ENCODE results near the gene TNFRSF21. TPM values are rescaled to one million over a fixed set of nuclear protein-coding genes. Genes with fewer than 3 reads are reported as not detected.
"Not testable (repeated sequence)": the region's sequence is repeated elsewhere in the genome, so short reads cannot be mapped to it uniquely, and the experiment has no call there.

The TNFRSF21 gene
- total RNA-seq, 3 donors from 2014 or later: 10.2 to 21.4 (median 20.9) TPM

DNA sequence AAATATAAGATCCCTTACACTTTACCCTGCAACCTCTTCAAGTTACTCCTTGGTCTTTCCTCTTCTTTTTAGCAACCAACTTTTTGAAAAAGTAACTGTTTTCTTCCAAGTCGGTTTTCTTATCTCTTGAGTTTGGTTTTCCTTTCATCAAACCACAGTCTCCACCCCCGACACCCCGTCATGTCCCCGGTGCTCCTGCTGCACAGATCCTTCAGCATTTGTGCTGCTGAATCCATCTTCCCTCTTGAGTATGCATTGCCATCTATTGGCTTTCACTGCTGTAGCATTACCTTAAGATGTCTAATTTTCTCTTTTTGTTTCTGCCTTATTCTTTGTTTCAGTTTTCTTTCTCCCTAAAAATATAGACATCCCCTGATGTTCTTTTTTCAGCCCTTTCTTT, 11.9 kb upstream of the TNFRSF21 start:
- H3K27me3 ChIP-seq: no peaks in the 10 kb centered on the region
- intact Hi-C loops (cut with DNase I; ENCODE audit: low total_unique reads): no loop called here
- no peak overlapping the region for H3K27ac ChIP-seq
- DNase-seq (ENCODE audit: low spot score in 2 of 2): no peak
- TF ChIP-seq POLR2A (IDR thresholded peaks at IDR 0.05) (no peak), CTCF (IDR thresholded peaks at IDR 0.05) (no peak), POLR2AphosphoS5 (IDR thresholded peaks at IDR 0.05) (no peak)
- H3K4me1 ChIP-seq: no peaks in the 10 kb centered on the region
- H3K9me3 ChIP-seq: no peaks in the 10 kb centered on the region
- H3K36me3 ChIP-seq: no peaks in the 10 kb centered on the region
- no peak overlapping the region for H3K4me3 ChIP-seq

- Histone ChIP-seq H3K27me3 (no peaks in the 10 kb centered on the region), H3K27ac (no peak overlapping the region), H3K4me3 (no peak overlapping the region), H3K9me3 (no peaks in the 10 kb centered on the region), H3K36me3 (no peaks in the 10 kb centered on the region), H3K4me1 (no peaks in the 10 kb centered on the region)
- intact Hi-C loops (cut with DNase I; ENCODE audit: low total_unique reads): no loop called here
- DNase-seq (ENCODE audit: low spot score in 2 of 2): no peak
- no peak for TF ChIP-seq POLR2AphosphoS5 (IDR thresholded peaks at IDR 0.05)
- no peak for TF ChIP-seq CTCF (IDR thresholded peaks at IDR 0.05)
- no peak for TF ChIP-seq POLR2A (IDR thresholded peaks at IDR 0.05)
These were observed 10.2 kb upstream of the TNFRSF21 start for GRCh38 chr6:47319867-47320266.

DNA sequence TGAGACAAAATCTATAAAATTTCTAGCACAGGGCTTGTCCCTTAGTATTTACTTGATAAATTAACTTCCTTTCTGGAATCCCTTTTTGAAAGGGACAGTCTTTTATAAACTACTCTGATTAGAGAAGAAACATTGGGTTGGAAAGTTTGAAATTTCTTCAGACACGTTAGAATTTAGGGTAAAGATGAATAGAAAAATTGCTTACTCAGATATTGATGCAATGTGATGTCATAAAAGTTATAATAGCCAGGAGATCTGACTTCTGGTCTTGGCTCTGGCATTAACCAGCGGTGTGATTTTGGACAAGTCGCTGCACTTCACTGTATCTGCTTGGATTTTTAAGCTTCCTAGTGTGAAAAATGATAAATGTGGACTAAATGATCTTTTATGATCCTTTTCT, 9.7 kb upstream of the TNFRSF21 start:
- TF ChIP-seq CTCF (IDR thresholded peaks at IDR 0.05) (no peak), POLR2A (IDR thresholded peaks at IDR 0.05) (no peak), POLR2AphosphoS5 (IDR thresholded peaks at IDR 0.05) (no peak)
- H3K4me1 ChIP-seq: no peaks in the 10 kb centered on the region
- DNase-seq (ENCODE audit: low spot score in 2 of 2): no peak
- no peak overlapping the region for H3K27ac ChIP-seq
- no peaks in the 10 kb centered on the region for H3K36me3 ChIP-seq
- no peak overlapping the region for H3K4me3 ChIP-seq
- no peaks in the 10 kb centered on the region for H3K27me3 ChIP-seq
- intact Hi-C loops (cut with DNase I; ENCODE audit: low total_unique reads): no loop called here
- H3K9me3 ChIP-seq: no peaks in the 10 kb centered on the region

GRCh38 chr6:47318236-47318989, 8.7 kb upstream of the TNFRSF21 start:
- no peak for DNase-seq (ENCODE audit: low spot score in 2 of 2)
- Histone ChIP-seq H3K27me3 (no peaks in the 10 kb centered on the region), H3K4me3 (no peak overlapping the region), H3K36me3 (no peaks in the 10 kb centered on the region), H3K27ac (no peak overlapping the region), H3K4me1 (no peaks in the 10 kb centered on the region), H3K9me3 (no peaks in the 10 kb centered on the region)
- no peak for TF ChIP-seq CTCF (IDR thresholded peaks at IDR 0.05)
- TF ChIP-seq POLR2AphosphoS5 (IDR thresholded peaks at IDR 0.05): no peak
- no peak for TF ChIP-seq POLR2A (IDR thresholded peaks at IDR 0.05)
- intact Hi-C loops (cut with DNase I; ENCODE audit: low total_unique reads): no loop called here

- intact Hi-C loops (cut with DNase I; ENCODE audit: low total_unique reads); H3K36me3 ChIP-seq; H3K4me3 ChIP-seq; H3K9me3 ChIP-seq; DNase-seq (ENCODE audit: low spot score in 2 of 2); H3K4me1 ChIP-seq; H3K27me3 ChIP-seq; H3K27ac ChIP-seq: not testable (repeated sequence)
These were observed 5.5 kb upstream of the TNFRSF21 start for GRCh38 chr6:47315181-47315580.
